Nasal cavity respiratory epithelium epithelial cell of viscerocranial mucosa (primary cell): ENCODE data around the gene WAS. TPM values are rescaled to one million over a fixed set of nuclear protein-coding genes. Genes with fewer than 3 reads are reported as not detected.

Experiments used
- total RNA-seq: library from RNA; depleted of rRNA; stranded (reverse); fragments of >200 nt; gene quantifications from 2 replicates; pipeline ENCODE4 v1.2.3, GENCODE V29; 2014

Gene WAS
- total RNA-seq, result under 0.01 and 0.28 TPM in 2 replicates

GRCh38 chrX:48683411-48683982, at the start of gene WAS:
Gene WAS, plus strand, starts transcription at chrX:48683799. Its CDS starts 55 bp downstream, at chrX:48683854.

GRCh38 chrX:48696301-48696908, 12.8 kb downstream of the WAS start, which contains the start of gene SUV39H1:
Gene SUV39H1, plus strand, starts transcription at chrX:48696734. Its CDS starts 51 bp downstream, at chrX:48696785.

Other genes starting within 250 kb of the WAS start
- gene SLC38A5, start 213.5 kb upstream of the WAS start, total RNA-seq, result 150 and 165 TPM in 2 replicates
- 96.5 and 138 TPM in 2 replicates for gene FTSJ1, start 207.6 kb upstream of the WAS start, total RNA-seq
- gene PORCN, start 174.8 kb upstream of the WAS start, total RNA-seq, result 26.0 and 52.5 TPM in 2 replicates
- 71.2 and 103 TPM in 2 replicates for gene EBP, start 162.0 kb upstream of the WAS start, total RNA-seq
- gene TBC1D25, start 144.1 kb upstream of the WAS start, total RNA-seq, result 6.2 and 10.7 TPM in 2 replicates
- 46.5 and 127 TPM in 2 replicates for gene RBM3, start 109.3 kb upstream of the WAS start, total RNA-seq
- 91.7 and 106 TPM in 2 replicates for gene WDR13, start 86.3 kb upstream of the WAS start, total RNA-seq
- 1.1 and 1.7 TPM in 2 replicates for gene SUV39H1, start 12.9 kb downstream of the WAS start, total RNA-seq
- gene GLOD5, start 77.9 kb downstream of the WAS start, total RNA-seq, result not detected in 2 replicates
- not detected in 2 replicates for gene GATA1, start 102.8 kb downstream of the WAS start, total RNA-seq
- gene HDAC6, start 118.3 kb downstream of the WAS start, total RNA-seq, result 35.2 and 41.4 TPM in 2 replicates
- gene ERAS, start 142.7 kb downstream of the WAS start, total RNA-seq, result not detected in 2 replicates
- gene PCSK1N, start 151.8 kb downstream of the WAS start, total RNA-seq, result under 0.01 and 1.4 TPM in 2 replicates
- gene TIMM17B, start 214.0 kb downstream of the WAS start, total RNA-seq, result 22.4 and 38.3 TPM in 2 replicates
- gene PQBP1, start 214.1 kb downstream of the WAS start, total RNA-seq, result 65.6 and 131 TPM in 2 replicates
- gene SLC35A2, start 227.8 kb downstream of the WAS start, total RNA-seq, result 18.8 and 26.4 TPM in 2 replicates
- gene PIM2, start 235.2 kb downstream of the WAS start, total RNA-seq, result 5.9 and 6.5 TPM in 2 replicates